Mesenteric fat pad (tissue), 1 donor: ENCODE results near the gene ITGB5. TPM values are rescaled to one million over a fixed set of nuclear protein-coding genes. Genes with fewer than 3 reads are reported as not detected.
A peak's percentile ranks its signal among the peaks of the same experiment; 100 is the strongest.

Experiments
- DNase-seq: peaks from one replicate; pipeline ENCODE4 v3.0.0-alpha.2; 2020; ENCODE audit warnings: low spot score
- total RNA-seq: library from RNA; stranded (reverse); fragmentation: NEBNext Ultra II Directional; extraction: Animal tissue kit (Norgen Biotek cat#: 25700); gene quantifications from one replicate; pipeline ENCODE4 v1.2.1, GENCODE V29; 2021
- donor health status: DM: yes; HTN: yes; CAD: no.

ITGB5 gene
- total RNA-seq, 1 donor from 2014 or later, result 339 TPM

DNA sequence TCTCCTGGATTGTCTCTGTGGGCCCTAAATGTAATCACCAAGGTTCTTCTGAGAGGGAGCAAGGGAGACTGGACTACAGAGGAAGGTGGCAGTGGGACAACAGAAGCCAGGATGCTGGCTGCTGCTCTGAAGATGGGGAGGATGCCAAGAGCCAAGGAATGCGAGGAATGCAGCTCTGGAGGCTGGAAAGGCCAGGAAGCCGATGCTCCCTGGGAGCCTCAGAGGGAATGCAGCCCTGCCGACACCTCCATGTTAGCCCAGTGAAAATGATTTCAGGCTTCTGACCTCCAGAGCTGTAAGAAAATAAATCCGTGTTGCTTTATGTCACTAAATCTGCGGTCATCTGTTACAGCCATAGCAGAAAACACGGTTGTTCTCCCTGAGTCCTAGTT lies 112.8 kb downstream of the ITGB5 start:
- no peak for DNase-seq

- DNase-seq, result no peak
These were observed 113.5 kb downstream of the ITGB5 start for GRCh38 chr3:124773351-124774326.

DNA sequence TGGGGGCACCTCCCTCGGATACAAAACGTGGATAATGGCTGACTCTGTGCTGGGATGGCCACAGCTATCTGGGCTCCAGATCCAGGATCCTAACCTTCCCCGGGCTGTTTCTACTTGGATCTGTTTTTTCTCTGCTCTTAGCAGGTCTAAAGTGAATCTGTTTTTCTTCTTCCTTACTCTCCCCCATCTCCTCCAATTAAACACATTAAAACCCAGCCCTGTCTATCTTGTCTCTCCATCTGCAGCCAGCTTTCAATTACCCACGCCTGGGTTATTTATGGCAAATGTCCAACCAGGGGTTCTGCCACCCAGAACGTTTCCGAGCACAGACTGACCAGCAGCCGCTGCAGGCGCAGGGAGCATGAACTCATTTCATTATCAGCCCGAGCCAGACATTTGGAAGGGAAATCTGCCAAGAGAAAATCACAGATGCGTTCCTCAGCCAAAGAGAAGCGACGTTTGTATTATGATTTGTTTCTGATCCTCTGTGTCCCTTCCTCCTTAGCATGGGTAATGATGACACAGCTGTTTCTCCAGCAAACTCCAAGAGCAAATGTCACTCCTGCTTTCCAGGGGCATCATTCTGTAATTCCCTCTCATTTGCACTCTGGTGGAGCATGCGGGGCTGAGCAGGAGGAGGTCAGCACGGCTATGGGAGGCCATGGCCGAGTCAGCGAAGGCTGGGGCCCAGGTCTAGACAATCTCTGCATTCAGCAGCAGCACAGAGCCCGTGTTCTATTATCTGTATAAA lies 114.9 kb downstream of the ITGB5 start:
- DNase-seq, result no peak

DNA sequence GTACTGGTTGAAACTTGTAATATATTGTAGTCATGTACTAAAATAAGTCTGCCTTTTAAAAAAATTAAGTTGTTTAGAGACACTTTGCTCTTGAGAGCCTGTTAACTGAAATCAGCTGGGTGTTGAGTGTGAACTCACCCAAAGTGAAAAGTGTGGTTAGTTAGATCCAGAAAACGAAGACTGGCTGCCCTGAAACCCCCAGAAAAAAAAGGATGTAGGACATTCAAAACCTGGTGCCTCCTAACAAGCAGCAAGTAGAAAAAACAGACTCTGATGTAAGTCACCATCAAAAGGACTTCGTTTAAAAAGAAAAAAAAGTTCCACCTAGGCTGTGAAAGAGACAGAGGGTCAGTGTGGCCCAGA lies 116.1 kb downstream of the ITGB5 start:
- DNase-seq, result no peak

DNA sequence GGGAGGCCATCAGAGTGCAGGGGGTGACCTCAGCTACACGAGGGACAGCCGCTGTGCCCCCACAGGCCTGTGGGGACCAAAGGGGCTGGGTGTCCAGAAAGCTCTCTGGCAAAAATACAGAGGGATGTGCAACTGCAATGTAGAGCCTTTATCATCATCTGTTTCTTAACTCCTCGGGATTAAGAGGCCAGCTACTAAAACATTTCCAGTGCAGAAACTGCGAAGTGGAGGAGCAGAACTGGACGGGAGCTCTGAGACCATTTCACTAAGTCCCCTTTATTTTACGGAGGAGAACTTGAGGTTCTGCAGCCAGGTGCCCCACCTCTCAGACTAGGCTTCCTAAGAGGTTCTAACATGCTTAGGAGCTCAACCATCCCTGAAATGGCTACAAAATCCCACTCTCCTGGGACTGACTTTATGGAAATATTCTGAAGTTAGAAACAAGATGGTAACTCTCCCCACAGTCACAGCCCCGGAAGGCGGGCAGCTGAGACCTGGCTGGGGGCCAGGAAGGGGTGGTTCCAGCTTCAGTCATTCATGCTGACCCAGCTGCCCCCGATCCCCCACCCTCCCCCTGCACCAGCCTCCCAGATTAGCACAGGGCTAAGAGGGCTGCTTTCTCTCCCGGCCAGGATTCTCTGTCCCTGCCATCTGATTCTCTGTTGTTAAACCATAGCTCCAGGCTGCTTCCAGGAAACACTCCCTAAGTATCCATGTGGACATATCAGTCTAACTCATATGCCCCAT lies 116.7 kb downstream of the ITGB5 start:
- DNase-seq, result no peak

- no peak for DNase-seq
These were observed 117.7 kb downstream of the ITGB5 start for GRCh38 chr3:124769462-124769861.

- no peak for DNase-seq
These were observed 118.4 kb downstream of the ITGB5 start for GRCh38 chr3:124768812-124769211.

DNA sequence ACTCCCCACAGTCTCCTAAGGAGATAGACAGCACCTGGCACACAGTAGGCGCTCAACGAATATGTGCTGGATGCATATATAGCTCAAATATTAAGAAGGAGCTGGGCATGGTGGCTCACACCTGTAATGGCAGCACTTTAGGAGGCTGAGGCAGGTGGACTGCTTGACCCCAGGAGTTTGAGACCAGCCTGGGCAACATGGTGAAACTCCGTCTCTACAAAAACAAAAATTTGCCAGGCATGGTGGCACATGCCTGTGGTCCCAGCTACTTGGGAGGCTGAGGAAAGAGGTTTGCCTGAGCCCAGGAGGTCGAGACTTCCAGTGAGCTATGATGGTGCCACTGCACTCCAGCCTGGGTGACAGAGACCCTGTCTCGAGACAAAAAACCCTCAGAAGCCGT lies 119.5 kb downstream of the ITGB5 start:
- no peak for DNase-seq

DNA sequence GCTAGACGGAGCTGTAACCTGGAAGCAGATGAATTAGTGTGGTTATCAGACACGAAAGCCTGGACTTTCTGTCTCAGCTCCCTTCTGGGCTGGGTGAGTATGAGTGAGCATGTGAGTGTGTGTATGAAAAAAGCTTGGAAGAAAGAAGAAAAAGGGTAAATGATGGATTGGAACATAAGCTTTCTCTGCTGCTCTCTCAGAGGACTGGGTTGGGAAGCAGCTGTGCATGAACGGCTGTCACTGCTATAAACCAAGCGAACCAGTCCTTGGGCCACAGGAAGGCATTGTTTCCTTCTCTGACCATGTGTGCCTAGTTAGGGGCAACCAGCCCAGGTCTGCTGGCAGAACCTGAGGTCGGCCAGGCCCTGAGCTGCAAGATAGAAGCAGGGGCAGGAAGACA lies 119.9 kb downstream of the ITGB5 start:
- no peak for DNase-seq

DNA sequence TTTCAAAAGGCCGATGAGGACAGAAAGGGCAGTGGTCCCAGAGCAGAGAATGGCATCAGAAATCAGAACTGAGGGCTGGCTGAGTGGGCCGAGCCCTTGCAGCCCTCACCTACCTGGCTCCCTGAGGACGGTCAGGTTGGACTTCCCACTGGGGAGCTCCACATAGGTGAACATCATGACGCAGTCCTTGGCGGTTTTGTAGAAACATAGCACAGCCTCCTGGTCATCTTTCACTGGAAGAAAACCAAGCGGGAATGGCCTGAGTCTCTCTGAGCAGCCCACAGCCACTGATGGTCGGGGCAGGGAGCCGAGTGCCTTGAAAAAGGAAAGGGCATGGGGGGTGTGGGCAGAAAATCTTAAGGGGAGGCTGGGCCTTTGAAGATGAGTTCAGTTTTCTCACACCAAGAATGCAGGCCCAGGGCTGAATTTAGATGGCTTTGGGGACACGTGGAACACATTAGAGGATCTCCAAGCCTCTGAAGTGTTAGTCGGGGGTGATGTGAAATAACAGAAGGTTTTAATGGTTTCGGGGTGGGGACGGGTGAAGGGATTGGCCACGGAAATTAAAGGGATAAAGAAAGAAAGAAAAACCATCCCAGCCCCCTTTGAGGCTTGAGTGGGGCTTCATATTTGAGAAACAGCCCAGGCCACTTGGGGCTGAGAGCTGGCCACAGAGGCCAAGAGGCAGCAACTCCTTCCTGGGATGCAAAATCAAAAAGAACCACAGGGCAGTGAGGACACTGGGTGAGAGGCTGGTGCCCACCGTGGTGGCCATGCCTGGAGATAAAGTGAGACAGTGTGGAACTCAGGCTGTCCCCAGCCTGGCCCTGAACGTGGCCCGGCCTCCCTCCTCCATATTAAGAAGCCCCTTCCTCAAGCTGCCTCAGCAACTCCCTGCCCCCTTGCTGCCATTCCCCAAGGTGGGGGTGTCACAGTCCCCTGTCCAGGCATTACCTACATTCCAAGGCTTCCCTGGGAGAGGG lies 120.8 kb downstream of the ITGB5 start:
- DNase-seq, result peak; percentile 76

- DNase-seq, result peak; percentile 77
These were observed 121.8 kb downstream of the ITGB5 start for GRCh38 chr3:124765197-124765840.

- DNase-seq, result peak; percentile 53
These were observed 122.4 kb downstream of the ITGB5 start for GRCh38 chr3:124764746-124765145.

GRCh38 chr3:124763644-124764358 lies 123.4 kb downstream of the ITGB5 start:
- peak; percentile 69 for DNase-seq

GRCh38 chr3:124763206-124763605 lies 124.0 kb downstream of the ITGB5 start:
- peak; percentile 73 for DNase-seq

DNA sequence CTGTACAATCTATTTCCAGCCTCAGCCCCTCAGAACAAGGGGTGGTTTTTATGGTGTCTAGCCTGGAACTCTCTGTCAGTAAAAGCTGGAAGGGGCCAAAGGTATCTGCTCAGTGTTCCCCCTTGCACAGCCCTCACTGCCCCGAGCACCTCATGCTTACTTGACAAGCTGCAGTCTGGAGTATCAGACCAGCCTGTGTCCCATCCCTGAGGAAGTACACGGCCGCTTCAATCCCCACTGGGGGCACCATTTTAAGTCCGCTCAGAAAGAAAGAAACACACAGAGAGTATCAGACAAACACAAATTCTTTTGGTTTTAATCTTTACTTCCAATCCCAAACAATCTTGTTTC lies 124.5 kb downstream of the ITGB5 start:
- DNase-seq, result peak; percentile 73

DNA sequence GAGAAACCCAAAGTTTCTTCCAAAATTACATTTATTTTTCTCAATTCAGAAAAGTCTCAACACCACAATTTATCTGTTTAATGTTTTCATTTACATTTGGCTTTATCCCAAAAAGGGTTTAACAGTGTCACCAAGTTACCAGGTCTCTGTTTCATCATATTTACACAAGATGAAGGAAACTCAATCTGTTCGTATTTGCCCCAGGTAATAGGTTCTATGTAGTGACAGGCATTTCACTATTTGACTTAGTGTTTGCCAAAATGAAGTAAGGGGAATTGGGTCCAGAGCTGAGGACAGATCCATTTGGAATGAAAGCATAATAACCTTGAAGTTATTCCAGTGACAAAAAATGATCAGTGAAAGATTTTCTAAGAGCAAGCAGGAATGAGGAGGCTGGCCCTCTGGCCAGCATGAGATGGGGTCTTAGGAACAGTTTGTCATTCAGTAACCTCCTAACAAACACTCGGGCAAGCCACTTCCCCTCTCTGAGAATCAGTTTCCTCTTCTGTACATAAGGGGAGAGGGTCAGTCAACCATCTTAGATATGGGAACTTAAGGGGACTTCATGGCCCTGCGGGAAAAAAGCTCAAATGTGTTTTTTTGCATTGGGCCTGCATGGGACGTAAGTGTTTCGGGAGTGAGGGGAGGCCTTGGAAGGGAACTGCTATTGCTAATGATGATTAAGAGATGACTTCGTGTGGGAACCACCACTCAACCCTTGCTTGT lies 125.1 kb downstream of the ITGB5 start:
- peak; percentile 30 for DNase-seq

GRCh38 chr3:124761250-124761796 lies 125.8 kb downstream of the ITGB5 start:
- peak; percentile 93 for DNase-seq

- DNase-seq, result no peak
These were observed 126.6 kb downstream of the ITGB5 start for GRCh38 chr3:124760601-124761000.
